Activated naive CD4-positive, alpha-beta T cell treated with anti-CD3 and anti-CD28 coated beads, Interleukin-2, amount 10 ng/mL, durations not matched to agents 5 hours and 36 hours (primary cell): Measurements from ENCODE around the gene CFAP119. TPM values are rescaled to one million over a fixed set of nuclear protein-coding genes. Genes with fewer than 3 reads are reported as not detected.

Experiments used
- total RNA-seq, 2 experiments: library from RNA; stranded (reverse); gene quantifications; one replicate each; pipeline ENCODE4 v1.2.3, GENCODE V29; 2021

CFAP119 gene
- total RNA-seq, result 1 to 10 TPM; 2.2 to 2.4 TPM

DNA sequence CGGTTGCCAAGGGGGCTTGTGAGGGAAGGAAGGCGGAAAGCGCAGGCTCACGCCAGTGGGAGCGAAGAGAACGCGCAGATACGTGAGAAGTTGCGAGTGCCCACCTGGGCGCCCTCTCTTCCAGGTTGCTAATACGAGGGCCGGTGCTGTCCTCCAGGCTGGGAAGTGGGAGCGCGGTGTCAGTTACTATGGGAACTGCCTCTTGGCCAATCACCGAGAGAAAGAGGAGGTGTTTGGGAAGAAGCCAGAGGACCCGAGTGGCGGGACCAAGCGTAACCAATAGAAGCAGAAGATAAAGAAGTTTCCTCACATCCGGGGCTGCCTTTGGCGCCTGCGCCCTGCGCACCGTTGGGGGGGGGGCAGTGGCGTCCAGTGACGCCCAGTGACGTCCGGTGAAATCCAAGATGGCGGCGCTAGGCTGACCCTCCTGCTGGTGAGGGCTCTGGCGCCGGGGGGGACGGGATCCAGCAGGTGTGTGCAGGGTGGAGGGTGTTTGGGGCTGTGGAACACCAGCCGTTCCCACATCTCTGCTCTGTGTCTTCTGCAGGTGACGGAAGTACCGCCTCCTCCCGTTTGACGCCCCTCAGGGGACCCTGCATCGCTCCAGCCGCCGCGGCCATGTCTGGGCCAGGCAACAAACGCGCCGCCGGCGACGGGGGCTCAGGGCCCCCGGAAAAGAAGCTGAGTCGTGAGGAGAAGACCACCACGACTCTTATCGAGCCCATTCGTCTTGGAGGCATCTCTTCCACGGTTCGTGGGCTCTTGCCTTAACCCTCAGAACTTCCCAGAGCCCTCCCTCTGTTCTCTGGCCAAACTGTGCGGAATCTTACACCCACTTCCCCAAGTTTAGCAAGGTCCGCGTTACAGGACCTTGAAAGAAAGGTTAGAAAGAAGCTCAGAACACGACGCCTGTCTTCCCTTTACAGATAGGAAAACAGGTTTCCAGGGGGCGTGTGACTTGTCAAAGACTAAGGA is at the start of gene CFAP119, which contains the start of gene RNF40:
CFAP119 (minus strand) TSS at position 135 of the 975 bp plus-strand sequence. CDS start 314 bp downstream, outside the sequence.
RNF40 (plus strand) TSS at position 395 of the 975 bp plus-strand sequence; CDS start at position 619, 224 bp downstream.

GRCh38 chr16:30786936-30787612 is 25.2 kb upstream of the CFAP119 start, which contains the start of gene ZNF629:
TSS of gene ZNF629 (minus strand) at chr16:30787205. CDS start at chr16:30784482, 2,723 bp downstream.

DNA sequence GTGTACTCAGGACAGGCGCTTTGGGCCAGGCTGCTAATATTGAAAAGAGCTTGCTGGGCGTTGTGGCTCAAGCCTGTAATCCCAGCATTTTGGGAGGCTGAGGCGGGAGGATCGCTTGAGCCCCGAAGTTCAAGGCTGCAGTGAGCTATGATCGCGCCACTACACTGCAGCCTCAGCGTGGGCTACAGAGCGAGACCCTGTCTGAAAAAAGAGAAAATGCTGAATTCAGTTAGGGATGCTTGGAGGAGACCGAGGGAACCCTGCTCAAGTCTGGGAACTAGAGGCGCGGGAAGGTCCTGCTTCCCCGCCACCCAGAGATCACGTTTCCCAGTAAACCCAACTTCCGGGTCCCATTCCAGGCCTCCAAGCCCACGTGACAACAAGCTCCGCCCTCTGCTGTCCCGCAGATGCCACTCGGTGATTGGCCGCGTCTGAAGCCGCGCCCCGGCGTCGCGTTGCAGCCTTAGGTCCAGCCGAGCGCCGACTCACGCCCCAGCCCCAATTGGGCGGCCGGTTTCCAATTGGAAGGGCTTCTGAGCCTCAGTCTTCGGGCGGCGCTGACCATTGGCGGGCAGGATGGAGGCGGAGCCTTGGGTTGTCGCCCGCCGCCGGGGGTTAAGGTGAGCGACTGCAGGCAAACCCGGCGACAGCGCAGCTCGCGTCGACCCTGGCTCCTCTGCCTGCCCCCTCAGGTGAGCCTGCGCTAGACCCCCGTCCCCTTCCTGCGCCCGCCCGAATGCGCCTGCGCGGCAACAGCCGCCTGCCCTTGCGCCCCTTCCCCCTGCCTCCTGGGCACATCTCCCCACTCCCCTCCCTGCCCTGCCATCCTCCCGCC is 13.8 kb downstream of the CFAP119 start, which contains the start of gene PHKG2:
PHKG2 (plus strand) TSS at position 627 of the 835 bp plus-strand sequence. CDS start 396 bp downstream, outside the sequence.

Other genes with a start within 250 kb of the CFAP119 start
- 1 to 10 TPM; 4.9 to 5.3 TPM for gene ZNF768, start 235.5 kb downstream of the CFAP119 start, total RNA-seq
- gene ZNF747, start 227.2 kb downstream of the CFAP119 start, total RNA-seq, result 10 to 100 TPM; 11.8 to 12.3 TPM
- 10 to 100 TPM; 18.1 to 18.5 TPM for gene ZNF764, start 203.7 kb downstream of the CFAP119 start, total RNA-seq
- gene ZNF688, start 190.3 kb downstream of the CFAP119 start, total RNA-seq, result 10 to 100 TPM; 16.3 TPM
- gene ZNF785, start 176.4 kb downstream of the CFAP119 start, total RNA-seq, result 10 to 100 TPM; 18.2 to 19.7 TPM
- gene ZNF689, start 151.7 kb downstream of the CFAP119 start, total RNA-seq, result 10 to 100 TPM; 10.6 to 10.8 TPM
- gene PRR14, start 111.1 kb downstream of the CFAP119 start, total RNA-seq, result 10 to 100 TPM; 71.0 to 75.9 TPM
- 10 to 100 TPM; 95.3 to 95.6 TPM for gene FBRS, start 103.6 kb downstream of the CFAP119 start, total RNA-seq
- 10 to 100 TPM; 72.5 to 75.9 TPM for gene SRCAP, start 62.9 kb downstream of the CFAP119 start, total RNA-seq
- gene PHKG2, start 13.6 kb downstream of the CFAP119 start, total RNA-seq, result 10 to 100 TPM; 34.6 to 37.1 TPM
- gene RNF40, start 260 bp upstream of the CFAP119 start, total RNA-seq, result 10 to 100 TPM; 83.1 to 85.9 TPM
- 1 to 10 TPM; 2.5 to 2.6 TPM for gene ZNF629, start 25.1 kb upstream of the CFAP119 start, total RNA-seq
- 10 to 100 TPM; 23.0 to 23.2 TPM for gene BCL7C, start 132.0 kb upstream of the CFAP119 start, total RNA-seq
- gene CTF1, start 134.6 kb upstream of the CFAP119 start, total RNA-seq, result under 1 TPM; 0.20 to 0.31 TPM
- gene FBXL19, start 161.5 kb upstream of the CFAP119 start, total RNA-seq, result 10 to 100 TPM; 22.9 to 24.6 TPM
- 10 to 100 TPM; 27.0 to 27.4 TPM for gene ORAI3, start 187.0 kb upstream of the CFAP119 start, total RNA-seq
- gene SETD1A, start 195.7 kb upstream of the CFAP119 start, total RNA-seq, result 10 to 100 TPM; 25.2 to 30.0 TPM
- 1 to 10 TPM; 3.5 to 3.6 TPM for gene HSD3B7, start 223.1 kb upstream of the CFAP119 start, total RNA-seq
- 1 to 10 TPM; 1.3 to 1.4 TPM for gene STX1B, start 248.6 kb upstream of the CFAP119 start, total RNA-seq